Smooth muscle cell of the brain vasculature (primary cell): ENCODE data around the gene MRFAP1.
"Not testable (repeated sequence)": the region's sequence is repeated elsewhere in the genome, so short reads cannot be mapped to it uniquely, and the experiment has no call there.

ENCODE experiments used
- DNase-seq: peaks from one replicate; pipeline ENCODE4 v3.0.0-alpha.2; 2012; ENCODE audit warnings: low read depth, low spot score

MRFAP1 gene

GRCh38 chr4:6633091-6633906, 7.2 kb upstream of the MRFAP1 start:
- no peak for DNase-seq

DNA sequence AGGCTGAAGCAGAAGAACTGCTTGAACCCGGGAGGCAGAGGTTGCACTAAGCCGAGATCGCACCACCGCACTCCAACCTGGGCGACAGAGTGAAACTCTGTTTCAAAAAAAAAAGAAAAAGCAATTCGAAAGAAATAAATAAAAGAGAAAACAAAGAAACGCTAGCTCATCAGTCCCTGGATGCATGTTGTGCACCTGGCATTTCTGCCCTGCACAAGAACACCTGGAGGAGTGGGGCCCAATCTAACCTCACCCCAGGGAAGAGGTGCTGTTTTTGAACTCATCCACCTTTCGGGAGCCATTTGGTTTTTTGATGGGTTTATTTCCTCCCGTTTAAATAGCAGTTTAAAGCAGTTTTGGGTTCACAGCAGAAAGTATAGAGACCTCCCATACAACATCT, 5.7 kb upstream of the MRFAP1 start:
- DNase-seq: no peak

- no peak for DNase-seq
Observed at GRCh38 chr4:6639137-6639680, 1.3 kb upstream of the MRFAP1 start.

DNA sequence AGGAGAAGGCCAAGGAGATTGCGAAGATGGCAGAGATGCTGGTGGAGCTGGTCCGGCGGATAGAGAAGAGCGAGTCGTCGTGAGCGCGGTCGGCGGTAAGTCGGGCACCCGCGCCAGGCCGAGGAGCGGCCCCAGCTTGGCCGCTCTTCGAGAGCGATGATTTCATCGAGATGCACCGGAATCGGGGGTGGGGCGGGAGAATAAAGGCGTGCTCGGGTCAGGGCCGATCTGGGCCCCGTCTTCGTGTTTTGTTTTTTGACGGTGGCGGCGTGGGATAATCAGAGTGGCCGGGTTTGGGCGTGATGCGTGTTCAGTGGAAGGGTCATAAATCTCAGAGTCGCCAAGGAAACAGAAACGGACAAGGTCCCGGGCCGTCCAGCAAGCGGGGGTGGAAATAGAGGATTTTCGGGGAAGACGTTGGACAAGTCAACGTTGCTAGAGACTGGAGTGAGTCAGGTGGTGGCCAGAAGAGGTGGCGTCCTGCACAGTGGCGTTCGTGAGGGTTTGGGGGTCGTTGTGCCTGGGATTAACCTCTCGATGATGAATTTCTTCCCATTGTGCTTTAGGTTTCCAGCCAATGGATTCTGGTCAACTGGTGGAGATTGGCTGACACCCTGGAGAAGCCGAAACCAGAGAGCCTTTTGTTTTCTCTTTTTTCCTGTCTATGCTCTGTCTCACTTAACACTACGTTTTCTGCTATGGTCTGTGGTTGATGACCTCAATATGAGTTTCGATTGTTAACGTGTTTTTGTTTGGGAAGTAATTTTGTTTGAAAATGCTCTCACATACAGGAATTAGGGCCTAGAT, 882 bp downstream of the MRFAP1 start:
- no peak for DNase-seq

GRCh38 chr4:6641971-6642320, 1.5 kb downstream of the MRFAP1 start:
- DNase-seq: no peak

GRCh38 chr4:6643141-6643847, 2.8 kb downstream of the MRFAP1 start:
- DNase-seq: no peak

DNA sequence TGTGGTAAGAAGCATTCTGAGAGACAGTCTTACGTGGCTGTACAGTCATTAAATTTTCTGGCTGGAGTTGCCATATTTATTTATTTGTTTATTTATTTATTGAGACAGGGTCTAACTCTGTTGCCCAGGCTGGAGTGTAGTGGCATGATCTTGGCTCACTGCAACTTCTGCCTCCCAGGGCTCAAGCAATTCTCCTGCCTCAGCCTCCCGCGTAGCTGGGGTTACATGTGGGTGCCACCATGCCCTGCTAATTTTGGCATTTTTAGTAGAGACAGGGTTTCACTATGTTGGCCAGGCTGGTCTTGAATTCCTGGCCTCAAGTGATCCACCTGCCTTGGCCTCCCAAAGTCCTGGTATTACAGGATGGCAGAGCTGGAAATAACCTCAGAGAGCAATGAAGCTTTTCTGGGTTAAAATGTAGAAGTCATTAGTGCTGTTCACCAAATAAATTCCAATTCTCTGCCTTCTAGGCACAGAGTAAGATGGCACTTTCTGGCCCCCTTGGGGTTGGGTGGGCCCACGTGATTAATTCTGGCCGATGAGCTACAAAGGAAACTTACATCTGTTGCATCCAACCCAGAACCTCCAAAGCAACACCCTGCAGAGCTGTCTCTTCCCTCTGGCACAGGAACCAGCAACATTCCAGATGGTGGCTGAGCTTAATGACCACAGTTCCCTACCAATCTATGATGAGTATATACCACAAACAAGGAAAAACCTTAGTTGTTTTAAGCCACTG, 4.5 kb downstream of the MRFAP1 start:
- DNase-seq: no peak

DNA sequence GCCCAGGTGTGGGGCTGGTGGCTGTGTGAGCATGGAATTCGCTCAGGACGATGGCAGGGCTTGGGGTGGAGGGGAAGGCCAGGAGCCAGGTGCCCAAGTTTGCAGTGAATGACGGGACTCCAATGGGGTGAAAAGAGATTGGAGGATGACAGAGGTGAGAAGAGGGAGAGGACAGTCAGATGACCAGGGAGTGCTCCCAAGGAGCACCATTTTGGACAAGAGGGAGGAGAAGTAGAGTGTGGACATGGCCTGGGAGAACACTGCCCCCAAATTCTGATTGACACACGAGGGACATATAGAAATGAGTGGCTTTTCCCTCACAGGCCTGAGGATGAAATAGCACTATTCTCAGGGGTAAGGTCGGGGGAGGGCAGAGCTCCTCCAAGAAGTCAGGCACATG, 6.7 kb downstream of the MRFAP1 start:
- DNase-seq: no peak

- no peak for DNase-seq
Observed at GRCh38 chr4:6647582-6648230, 7.2 kb downstream of the MRFAP1 start.

DNA sequence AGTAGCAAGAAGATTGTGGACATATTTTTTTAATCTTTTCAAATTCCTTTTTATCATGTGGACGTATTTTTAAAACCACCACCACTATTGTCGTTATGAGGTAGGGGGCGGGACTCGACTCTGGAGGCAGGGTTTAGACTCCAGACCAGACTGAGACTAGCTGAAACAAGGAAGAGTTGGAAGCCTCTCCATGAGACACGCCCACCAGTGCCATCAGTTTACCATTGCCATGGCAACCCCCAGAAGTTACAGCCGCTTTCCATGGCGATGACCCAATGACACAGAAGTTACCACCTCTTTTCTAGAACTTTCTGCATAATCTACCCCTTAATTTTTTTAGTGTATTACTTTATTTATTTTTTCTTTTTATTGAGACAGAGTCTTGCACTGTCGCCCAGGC, 8.7 kb downstream of the MRFAP1 start:
- no peak for DNase-seq

GRCh38 chr4:6654211-6654610, 13.7 kb downstream of the MRFAP1 start:
- DNase-seq: not testable (repeated sequence)

DNA sequence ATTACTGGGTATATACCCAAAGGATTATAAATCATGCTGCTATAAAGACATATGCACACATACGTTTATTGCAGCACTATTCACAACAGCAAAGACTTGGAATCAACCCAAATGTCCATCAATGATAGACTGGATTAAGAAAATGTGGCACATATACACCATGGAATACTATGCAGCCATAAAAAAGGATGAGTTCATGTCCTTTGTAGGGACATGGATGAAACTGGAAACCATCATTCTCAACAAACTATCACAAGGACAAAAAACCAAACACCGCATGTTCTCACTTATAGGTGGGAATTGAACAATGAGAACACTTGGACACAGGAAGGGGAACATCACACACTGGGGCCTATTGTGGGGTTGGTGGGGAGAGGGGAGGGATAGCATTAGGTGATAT, 14.8 kb downstream of the MRFAP1 start:
- not testable (repeated sequence) for DNase-seq

DNA sequence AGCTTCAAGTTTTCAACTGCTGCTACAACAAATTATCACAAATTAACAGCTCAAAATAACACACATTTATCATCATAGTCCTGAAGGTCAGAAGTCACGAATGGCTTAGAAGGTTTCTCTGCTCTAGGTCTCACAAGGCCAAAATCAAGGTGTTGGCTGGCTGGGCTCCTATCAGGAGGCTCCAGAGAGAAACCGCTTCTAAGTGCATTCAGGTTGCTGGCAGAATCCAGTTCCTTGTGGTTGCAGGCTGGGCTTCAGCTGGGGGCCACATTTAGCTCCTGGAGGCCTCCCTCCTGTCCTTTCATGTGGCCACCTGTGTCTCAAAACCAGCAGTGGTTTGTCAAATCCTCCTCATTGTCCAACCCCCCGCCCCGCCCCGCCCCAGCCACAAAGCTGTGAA, 15.4 kb downstream of the MRFAP1 start:
- DNase-seq: no peak

DNA sequence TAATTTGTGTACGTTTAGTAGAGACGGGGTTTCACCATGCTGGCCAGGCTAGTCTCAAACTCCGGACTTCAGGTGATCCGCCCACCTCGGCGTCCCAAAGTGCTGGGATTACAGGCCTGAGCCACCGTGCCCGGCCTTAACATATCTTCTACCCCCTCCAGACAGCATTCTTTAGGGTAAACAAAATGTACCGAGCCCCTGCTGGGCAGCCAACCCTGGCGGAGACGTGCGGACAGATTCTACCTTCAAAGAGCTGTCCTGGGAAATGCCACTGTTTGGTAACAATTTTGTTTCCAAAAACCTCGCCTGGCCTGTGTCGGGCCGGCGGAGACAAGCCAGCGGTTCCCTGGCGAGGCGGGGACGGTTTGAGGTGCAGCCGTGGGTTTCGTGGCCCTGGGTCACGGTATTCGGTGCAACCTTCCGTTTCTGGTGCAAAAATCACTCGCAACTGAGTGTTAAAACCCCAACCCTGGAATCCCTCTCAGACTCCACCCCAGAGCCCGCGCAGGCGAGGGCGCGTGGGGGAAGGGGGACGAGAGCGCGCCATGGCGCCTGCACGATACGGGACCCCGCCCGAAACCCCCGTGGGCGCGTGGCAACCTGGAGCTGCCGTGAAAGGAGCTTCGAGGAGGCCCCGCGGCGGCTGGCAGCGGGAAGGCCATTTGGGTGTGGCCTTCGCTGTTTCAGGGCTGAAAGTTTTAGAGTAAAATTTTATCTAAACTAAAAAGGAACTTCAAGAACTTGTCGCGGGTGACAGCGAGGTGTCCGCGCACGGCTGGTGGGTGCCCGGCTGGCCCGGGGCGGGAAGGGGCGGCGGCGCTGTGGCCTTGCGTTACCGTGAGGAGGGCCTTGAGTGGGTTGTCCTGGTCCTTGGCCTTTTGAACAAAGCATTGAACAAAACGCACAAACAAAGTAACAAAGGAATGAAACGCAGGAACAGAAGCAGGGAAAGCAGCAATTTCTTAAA, 17.0 kb downstream of the MRFAP1 start:
- no peak for DNase-seq

GRCh38 chr4:6658209-6658595, 17.7 kb downstream of the MRFAP1 start:
- no peak for DNase-seq

DNA sequence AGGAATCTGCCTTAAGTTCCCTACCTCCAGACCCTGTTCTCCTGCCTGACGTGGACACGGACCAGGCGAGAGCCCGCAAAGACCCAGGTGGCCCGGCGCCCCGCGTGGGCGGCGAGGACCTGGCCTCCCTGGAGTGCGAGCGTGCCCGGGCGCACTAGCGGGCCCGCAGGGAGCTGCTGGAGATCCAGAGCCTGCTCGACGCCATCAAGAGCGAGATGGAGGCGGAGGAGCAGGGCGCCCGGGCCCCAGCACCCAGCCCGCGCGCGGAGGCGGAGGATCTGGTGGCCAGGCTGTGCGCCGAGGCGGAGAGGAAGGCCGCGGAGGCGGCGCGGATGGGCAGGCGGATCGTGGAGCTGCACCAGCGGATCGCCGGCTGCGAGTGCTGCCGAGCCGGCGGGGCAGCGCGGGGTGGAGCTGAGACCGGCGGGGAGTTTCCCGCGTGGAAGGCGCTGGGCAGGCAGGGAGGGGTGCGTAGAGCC, 18.2 kb downstream of the MRFAP1 start:
- DNase-seq: no peak

GRCh38 chr4:6659897-6660296, 19.4 kb downstream of the MRFAP1 start:
- DNase-seq: no peak

DNA sequence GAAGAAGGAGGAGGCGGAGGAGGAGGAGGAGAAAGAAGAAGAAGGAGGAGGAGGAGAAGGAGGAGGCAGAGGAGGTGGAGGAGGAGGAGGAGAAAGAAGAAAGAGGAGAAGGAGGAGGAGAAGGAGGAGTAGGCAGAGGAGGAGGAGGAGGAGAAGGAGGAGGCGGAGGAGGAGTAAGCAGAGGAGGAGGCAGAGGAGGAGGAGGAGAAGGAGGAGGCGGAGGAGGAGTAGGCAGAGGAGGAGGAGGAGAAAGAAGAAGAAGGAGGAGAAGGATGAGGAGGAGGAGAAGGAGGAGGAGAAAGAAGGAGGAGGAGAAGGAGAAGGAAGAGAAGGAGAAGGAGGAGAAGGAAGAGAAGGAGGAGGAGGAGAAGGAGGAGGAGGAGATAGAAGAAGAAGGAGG, 19.9 kb downstream of the MRFAP1 start:
- no peak for DNase-seq

DNA sequence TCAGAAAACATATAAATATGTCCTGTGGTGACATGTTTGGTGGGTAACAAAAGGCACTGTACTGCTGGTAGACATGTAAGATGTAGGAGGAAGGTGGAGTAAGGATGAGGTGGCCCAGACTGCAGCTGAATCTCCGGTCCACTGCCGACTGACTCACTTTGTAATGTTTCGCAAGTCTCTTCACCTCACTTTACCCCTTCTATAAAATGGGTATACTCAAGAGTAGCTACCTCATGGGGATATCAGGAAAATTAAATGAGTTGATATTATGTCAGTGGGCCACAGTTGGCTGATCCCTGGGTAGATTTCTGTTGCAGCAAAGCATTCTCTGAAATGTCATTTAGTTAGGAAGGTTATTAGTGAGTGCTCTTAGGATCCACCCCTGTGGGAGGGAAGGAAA, 22.1 kb downstream of the MRFAP1 start:
- DNase-seq: no peak
